Stimulated activated CD4-positive, alpha-beta T cell treated with anti-CD3 and anti-CD28 coated beads, Interleukin-4, amount 100 ng/mL, for 1 hour (primary cell): ENCODE results near the gene SMAD2.
"Not testable (repeated sequence)": the region's sequence is repeated elsewhere in the genome, so short reads cannot be mapped to it uniquely, and the experiment has no call there.

Experiments
- DNase-seq: peaks from one replicate; pipeline ENCODE4 v3.0.0-alpha.2; 2020

Gene SMAD2

GRCh38 chr18:47788621-47789020, 141.8 kb downstream of the SMAD2 start:
- no peak for DNase-seq

DNA sequence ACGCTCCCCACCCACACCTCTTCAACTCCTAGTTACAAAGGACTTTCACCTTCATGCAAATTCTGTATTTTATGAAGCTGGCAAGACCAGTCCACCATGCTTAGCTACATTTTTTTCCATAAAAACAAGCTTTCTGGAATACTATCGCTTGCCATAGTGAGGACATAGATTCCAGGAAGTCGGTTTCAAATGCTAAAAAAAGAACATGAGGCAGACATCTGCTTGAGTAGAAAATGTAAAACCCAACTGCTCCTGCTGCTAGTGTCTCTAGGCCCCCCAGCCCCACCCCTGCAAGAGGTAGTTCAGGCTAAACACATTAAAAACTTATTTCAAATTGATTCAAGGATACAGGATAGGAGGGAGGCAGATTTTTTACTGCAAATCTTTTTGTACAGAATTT, 148.9 kb downstream of the SMAD2 start:
- DNase-seq: no peak

GRCh38 chr18:47780011-47780725, 150.3 kb downstream of the SMAD2 start:
- DNase-seq: no peak

DNA sequence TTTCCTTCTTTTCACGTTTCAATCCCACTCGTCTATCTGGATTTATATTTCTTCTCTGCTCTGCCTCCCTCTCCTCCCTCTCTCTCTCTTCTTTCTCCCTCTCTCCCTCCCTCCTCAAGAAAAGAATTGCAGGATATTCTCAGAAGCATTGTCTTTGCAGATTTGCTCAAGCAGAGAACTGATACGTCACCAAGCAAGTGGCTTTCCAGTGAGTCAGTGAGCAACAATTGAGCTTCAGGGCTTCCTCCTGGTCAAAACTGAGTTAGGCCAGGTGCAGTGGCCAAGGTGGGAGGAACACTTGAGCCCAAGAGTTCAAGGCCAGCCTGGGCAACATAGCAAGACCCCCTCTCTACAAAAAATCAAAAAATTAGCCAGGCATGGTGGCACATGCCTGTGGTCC, 151.1 kb downstream of the SMAD2 start:
- DNase-seq: no peak

GRCh38 chr18:47777626-47778025, 152.8 kb downstream of the SMAD2 start:
- no peak for DNase-seq

DNA sequence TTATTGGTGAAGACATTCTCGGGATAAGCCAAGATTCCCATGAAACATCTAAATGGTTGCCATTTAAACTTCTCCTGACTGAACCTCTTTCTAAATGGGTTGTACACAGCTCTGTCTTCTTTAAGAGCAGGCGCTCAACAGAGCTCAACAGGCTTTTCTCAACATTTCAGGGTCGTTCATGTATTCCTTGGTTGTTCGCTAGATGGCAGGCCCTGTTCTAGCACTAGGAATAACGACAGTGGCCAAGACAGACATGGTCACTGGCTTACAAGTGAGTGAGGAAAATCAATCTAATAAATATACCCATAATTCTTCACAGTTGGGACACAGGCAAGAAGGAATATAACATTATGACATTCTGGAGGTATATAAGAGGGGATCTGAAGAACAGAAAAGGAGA, 154.5 kb downstream of the SMAD2 start:
- DNase-seq: no peak

- no peak for DNase-seq
Observed at GRCh38 chr18:47773931-47774330, 156.5 kb downstream of the SMAD2 start.

DNA sequence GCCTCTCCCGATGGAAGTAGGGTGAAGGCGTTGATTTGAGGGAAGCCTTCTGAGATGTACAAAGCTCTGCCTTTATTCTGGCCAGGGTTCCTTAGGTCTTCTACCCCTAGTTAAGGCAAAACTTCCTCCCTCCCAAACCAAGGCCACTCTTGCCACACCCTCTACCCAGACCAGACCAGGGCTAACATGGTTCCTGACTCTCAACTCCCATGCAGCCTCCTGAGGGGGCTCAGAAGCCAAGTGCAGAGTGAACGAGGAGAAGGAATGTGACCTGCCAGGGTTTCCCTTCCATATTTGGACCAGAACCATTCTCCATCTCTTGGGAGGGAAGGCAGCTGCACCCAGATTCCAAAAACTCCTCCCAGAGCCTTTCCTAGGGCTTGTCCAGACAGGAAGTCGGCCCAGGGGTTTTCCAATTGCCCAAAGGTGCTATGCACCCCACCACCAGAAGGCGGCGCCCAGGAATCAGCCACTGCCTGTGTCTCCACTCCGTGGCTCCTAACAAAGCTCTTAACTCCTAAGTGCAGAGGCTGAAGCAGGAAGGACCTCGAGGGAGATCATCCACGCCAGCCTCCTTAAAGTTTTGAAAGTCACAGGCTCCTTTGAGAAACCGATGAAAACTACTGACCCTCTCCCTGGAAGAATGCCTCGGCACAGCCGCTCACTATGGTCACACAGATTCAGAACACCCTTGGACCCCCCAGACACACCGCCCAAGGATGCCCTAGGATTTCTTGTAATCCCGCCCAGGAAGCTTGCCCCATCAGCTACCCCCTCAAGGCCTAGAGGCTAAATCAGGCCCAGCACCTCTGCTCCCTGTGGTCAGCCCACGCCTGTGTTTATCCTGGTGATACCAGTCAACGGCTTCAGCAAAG, 157.8 kb downstream of the SMAD2 start:
- DNase-seq: peak; percentile 65

- no peak for DNase-seq
Observed at GRCh38 chr18:47771922-47772321, 158.5 kb downstream of the SMAD2 start.

GRCh38 chr18:47767699-47768098, 162.8 kb downstream of the SMAD2 start:
- DNase-seq: no peak

- not testable (repeated sequence) for DNase-seq
Observed at GRCh38 chr18:47767198-47767597, 163.3 kb downstream of the SMAD2 start.
